Measurements from ENCODE around the gene BTBD2.

Gene BTBD2

GRCh38 chr19:1935484-1936208 is 79.9 kb downstream of the BTBD2 start:
- H3K27ac ChIP-seq (ENCODE audit: low read length): no peak overlapping the region

More at GRCh38 chr19:1935484-1936208, 79.9 kb downstream of the BTBD2 start:
- H3K36me3 ChIP-seq (ENCODE audit: control insufficient read depth in 1 of 2, insufficient read depth in 2 of 2, low read length in 2 of 2): peaks cover 0 to 6% of the 10 kb centered on the region in 2 donors
- H3K9me3 ChIP-seq (ENCODE audit: control insufficient read depth in 1 of 2, low read length in 2 of 2): no peaks in the 10 kb centered on the region
- H3K4me3 ChIP-seq (ENCODE audit: low read depth in 1 of 2, low read length in 2 of 2): no peak overlapping the region
- no peaks in the 10 kb centered on the region for H3K27me3 ChIP-seq (ENCODE audit: low read depth, low read length)
- no peaks in the 10 kb centered on the region for H3K4me1 ChIP-seq (ENCODE audit: control insufficient read depth in 1 of 2, insufficient read depth in 2 of 2, low read length in 2 of 2)
